HG03354 (cell line): ENCODE measurements around the gene NAP1L4.

ENCODE experiments used
- ATAC-seq: cut with Tn5 transposase; IDR thresholded peaks from one replicate; pipeline ENCODE4 v1.9.1; 2021; ENCODE audit warnings: mild to moderate bottlenecking; ENCODE audit not compliant: unreplicated experiment, poor library complexity, severe bottlenecking

The NAP1L4 gene, protein sequence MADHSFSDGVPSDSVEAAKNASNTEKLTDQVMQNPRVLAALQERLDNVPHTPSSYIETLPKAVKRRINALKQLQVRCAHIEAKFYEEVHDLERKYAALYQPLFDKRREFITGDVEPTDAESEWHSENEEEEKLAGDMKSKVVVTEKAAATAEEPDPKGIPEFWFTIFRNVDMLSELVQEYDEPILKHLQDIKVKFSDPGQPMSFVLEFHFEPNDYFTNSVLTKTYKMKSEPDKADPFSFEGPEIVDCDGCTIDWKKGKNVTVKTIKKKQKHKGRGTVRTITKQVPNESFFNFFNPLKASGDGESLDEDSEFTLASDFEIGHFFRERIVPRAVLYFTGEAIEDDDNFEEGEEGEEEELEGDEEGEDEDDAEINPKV

DNA sequence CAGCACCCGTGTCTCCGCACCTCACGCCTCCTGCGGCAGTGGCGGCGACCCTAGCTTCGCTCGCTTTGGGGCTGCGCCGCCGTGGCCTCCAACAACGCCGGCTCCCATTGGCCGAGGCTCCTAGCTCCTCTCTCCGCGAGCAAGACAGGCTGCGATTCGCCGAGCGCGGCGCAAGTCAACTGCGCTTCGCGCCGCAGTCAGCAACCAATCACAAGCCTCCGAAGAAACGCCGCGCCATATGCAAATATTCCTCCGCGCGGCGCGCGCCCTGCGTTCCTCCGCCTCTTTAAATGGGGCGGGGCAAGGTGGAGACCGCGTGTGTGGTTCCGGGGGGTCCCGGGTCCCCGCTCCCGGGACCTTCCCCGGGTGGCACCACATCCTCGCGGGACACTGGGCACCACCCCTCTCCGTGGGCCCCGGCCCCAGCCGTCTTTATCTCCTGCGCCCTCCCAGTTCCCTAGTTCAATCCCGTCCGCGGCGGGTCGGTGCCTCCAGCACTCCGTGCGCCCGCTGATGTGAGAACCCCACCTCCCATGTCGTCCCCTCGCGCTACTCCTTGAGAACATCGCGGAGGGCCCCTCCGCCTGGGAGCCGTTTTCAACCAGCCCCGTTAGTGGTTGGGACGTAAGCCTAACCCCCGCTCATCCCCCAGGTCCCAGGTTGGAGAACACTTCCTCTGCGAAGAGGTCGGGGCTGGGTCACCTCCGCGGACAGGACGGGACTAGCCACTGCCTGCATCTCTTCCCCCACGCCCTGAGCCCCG lies at the start of gene NAP1L4:
Gene NAP1L4, minus strand, starts transcription at position 96 of the 763 bp plus-strand sequence. CDS start 13,109 bp downstream, outside the sequence.
- peak; percentile 85 for ATAC-seq

DNA sequence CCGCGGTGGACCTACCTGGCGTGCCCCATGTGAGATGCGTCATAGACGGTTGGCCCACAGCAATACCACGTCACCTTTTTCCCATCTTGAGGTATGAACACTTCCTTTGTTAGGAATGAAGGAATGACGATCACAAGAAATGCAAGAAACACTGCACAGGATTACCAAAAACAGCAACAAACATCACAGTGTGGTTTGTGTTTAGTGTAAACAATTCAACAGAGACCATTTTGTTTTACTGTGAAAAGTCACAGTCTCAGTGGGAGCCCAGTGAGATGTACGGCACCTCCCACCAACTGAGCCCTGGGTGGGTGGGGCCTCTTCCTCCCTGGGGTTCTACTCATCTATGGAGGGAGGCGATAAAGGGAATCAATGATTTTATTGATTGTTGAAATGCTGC lies 48.8 kb upstream of the NAP1L4 start:
- ATAC-seq = no peak

DNA sequence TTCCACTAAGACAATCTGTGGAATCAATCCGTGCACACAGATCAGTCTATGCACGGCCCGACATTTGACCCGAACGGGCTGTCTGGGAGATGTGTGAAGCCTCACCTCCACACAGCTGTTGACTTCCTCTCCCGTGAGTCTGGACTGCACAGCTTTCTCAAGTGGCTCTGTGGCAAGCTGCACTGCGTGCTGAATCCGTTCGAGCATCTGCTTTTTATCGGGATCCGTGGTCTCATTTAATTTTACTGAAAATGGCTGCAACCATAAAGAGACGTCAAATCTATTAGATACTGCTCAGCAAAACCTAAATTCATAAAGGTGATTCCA lies 45.8 kb upstream of the NAP1L4 start:
- no peak for ATAC-seq

DNA sequence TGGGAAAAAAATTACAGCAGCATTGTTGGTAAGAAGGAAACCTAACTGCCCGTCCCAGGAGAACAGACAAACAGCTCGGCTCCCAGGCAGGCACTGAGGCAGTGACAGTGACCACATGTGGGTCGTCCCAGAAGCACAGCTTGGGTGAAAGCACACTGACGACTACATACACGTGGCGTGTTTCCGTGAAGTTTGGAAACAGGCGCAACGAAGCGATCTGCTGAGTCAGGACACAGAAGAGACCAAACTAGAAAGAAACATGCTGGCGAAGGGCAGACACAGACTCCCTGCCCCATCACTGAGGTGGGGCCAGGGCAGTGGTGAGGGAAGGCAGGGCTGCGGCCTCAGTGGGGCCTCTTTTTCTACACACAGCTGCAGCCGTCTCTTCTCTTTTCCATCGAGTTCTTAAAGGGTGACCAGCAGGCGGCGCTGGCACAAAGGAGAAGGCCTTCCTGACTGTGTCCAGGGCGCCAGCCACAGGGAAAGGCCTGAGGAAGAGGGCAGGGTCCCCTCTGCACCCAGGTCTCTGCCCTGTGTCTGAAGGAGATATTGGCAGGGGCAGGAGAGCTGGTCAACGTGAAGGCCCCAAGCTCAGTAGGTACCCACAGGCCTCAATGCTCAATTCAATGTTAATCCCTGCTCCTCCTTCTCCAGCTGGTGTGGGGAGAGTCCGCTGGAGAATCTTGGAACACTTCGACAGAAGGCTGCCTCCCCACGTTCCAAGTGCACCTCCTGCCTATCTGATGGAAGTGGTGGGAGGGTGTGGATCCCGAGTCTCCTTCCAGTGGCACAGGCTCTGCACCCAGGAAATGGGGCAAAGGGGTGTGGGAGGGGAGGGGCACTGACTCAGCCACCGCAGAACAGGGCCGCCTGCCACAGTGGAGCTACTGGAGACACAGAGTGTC lies 45.2 kb upstream of the NAP1L4 start:
- no peak for ATAC-seq

DNA sequence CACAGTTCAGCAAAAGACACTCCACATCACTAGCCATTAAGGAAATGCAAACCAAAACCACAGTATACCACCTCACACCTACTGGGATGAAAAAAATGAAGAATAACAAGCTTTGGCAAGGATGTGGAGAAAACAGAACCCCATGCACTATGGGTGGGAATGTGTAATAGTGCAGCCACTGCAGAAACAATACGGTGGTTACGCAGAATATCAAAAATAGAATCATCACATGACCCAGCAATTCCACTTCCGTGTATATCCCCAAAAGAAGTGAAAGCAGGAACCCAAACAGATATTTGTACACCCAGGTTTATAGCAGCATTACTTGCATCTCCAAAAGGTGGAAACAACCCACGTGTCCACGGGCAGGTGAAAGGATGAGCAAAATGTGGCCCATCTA lies 44.3 kb upstream of the NAP1L4 start:
- no peak for ATAC-seq

DNA sequence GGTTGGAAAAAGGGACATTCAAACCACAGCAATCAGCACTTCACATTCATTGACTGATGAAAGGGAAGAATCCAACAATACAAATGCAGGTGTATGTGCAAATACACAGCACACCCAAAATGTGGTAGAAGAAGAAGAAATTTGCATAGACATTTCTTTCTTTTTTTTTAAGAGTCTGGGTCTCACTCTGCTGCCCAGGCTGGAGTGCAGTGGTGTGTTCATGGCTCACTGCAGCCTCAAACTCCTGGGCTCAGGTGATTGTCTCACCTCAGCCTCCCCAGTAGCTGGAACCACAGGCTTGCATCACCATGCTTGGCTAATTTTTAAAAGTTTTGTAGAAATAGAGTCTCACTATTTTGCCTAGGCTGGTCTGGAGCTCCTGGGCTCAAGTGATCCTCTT lies 43.2 kb upstream of the NAP1L4 start:
- no peak for ATAC-seq

DNA sequence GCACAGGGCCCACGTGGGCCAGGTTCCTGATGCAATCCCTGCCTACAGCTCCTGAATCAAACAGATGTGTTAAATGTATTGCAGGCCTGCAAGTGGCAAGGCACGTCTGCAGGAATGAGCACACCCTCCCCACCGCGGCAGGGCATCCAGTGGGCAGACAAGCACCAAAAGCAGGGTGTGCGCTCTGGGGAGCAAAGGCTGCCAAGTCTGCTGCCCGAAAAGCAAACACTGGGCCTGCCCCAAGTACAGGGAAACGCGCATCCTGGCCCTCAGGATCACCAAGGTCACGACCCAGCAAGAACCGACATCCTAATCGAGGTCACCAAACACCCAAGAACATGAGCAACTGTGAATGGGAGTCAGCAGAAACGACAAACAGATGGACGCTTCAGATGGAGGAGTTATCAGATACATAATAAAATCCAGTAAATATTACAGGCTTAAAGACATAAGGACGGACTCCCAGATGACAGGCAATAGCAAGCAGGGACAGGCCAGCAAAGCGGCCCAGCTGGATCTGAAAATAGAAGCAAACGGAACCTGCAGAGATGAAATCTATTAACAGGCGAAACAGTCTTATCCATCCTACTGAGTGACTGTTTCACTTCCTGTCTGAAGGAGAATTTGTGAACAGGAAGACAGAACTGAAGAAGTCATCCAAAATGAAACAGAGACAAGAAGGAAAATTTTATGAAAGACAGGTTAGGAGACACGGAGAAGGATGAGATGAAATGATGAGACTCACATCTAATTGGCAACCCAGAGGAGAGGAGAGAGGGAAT lies 38.4 kb upstream of the NAP1L4 start:
- no peak for ATAC-seq

DNA sequence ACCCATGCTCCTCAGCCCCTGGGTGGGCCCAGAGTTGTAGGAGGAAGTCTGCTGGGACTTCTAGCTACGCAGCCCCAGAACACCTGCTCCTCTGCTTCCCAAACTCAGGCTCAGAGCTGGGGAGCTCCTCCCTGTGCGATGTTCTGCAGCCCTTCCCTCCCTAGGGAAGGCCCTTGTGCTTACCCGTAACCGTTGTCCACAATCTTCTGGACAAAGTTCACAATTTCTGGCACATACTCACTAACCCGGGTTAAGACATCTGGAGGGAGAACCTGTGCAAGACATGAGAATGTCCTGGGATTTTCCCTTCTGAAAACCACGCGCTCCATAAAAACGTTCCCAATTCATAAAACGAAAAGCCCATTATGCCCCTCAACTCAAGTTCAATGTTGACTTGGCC lies 36.7 kb upstream of the NAP1L4 start:
- no peak for ATAC-seq

DNA sequence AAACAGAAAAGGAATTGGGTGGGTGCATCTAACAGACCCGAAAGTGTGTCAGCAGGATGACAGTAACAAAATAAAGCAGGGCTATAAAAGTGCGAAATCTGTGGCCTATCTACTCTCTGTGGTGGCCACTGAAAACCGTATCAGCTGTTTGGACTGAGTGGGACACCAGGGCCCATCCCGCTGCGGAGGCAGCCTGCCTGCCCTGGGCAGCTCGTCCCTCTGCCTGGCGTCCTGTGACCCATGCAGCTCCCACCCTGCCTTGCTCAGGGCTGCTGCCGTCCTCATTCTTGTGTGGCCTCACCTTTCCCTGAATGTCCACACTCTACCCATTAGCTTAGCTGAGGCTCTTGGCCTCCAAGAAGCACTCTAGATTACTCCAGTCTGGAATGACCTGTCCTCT lies 34.7 kb upstream of the NAP1L4 start:
- ATAC-seq = no peak

DNA sequence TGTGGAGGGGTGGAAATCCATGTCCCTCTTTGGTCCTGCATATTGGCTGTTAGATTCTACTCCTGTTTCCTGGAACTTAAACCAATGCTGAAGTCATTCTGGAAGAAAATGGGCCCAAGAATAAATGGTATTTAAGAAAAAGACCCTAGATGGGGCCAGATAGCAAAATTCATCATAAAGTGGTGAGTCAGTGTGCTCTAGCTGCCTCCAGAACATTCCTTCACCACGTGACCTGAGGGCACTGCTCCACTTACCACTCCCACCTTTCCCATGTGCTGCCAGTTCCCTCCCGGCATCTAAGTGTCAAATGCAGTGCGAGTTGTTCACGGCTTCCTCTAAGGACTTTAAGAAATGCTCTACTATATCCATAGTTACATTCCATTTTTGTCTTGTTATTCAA lies 30.9 kb upstream of the NAP1L4 start:
- ATAC-seq = no peak

DNA sequence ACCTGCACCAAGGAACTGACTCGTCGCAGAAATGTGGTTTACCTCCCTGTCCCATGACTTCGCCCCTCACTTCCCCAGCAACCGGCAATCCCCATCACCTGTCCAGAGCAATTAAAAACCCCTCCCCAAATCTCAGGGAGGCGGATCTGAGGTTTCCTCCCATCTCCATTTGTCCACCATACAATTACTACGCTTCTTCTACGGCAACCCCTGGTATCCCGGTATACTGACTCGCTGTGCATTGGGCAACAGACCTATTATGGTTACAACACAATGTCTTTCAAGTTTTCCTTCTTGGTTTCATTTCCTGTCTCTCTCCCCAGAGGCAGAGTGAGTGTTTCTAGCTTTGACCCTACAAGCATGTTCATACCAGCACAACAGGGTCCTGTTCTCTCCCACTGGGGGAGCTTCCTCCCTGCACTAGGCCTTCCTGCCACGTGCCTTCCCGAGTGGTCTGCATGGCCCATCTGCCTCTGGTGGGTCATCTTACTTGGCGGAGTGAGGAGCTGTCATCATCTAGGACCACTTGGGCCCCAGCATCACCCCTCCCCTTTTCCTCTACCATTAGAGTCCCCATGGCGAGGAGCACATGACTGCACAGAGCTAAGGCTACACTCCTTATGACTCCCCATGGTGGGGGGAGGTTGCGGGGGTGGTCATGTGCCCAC lies 30.3 kb upstream of the NAP1L4 start:
- ATAC-seq = peak; percentile 73

DNA sequence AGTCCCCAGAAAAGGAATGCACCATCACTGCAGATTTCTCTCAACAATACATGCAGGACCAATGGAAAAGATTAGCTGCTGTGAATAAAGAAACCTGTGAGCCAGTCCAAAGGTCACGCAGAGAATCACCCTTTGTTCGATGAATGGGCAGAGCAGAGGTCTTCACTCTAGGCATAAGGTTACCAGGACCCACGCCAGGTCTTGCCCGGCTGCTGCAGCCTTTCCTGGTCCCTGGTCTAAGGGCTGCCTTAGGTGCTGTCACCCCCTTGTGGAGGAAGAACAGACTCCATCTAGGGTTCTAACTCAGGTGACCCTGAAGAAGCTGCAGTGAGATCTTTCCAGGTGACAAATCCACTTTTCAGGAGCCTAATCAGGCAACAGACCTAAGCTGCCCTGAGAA lies 29.0 kb upstream of the NAP1L4 start:
- ATAC-seq = no peak

DNA sequence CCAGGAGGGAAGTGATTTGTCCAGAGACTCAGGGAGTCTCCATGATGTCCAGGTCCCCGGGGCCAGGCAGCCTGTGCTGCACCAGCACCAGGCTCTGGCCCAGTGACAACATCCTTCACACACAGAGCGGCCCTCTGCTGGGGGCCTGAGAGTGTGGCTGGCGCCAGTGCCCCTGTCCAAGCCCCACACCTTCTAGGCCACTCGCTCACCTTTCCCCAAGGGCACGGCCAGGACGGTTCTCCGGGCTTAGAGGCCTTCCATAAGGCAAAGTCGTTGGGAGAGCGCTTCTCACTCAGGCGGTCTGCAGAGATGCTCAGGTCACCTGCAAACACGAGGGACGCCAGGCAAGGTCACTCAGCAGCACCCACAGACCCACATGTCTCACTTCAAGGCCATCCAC lies 27.9 kb upstream of the NAP1L4 start:
- ATAC-seq = no peak

DNA sequence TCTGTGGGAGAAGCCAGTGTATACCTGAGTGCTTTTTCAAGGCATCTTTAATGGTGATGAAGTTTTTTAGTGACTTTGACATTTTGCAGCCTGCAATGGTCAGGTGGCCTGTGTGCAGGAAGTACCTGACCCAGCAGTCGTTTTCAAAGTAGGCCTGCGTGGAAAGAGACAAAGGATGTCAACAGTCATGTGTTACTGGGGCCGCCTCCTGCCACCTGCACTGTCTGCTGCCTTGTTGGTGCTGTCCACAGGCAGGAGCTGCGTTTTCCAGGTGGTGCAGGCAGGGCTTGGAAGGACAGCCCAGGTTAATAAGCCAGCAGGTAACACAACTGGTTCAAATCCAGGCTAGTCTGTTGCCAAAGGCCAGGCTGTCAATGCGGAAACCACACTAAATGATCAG lies 26.5 kb upstream of the NAP1L4 start:
- ATAC-seq = no peak

DNA sequence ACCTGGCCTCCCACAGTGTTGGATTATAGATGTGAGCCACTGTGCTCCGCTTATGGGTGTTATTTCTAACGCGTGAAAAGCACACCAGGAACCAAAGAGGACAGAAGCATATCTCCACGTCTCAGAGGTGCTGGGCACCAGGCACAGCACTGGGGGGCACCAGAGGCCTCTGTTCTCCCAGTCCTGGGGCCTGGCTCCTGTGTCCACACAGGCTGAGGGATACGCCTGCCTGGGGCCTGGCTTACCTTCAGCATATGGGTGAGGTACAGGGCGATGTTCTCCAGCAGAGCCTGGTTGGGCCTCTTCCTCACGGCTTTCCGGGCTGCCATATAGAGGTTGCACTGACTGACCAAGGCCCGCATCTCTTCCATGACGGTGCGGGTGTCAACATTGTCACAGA lies 24.7 kb upstream of the NAP1L4 start:
- no peak for ATAC-seq

DNA sequence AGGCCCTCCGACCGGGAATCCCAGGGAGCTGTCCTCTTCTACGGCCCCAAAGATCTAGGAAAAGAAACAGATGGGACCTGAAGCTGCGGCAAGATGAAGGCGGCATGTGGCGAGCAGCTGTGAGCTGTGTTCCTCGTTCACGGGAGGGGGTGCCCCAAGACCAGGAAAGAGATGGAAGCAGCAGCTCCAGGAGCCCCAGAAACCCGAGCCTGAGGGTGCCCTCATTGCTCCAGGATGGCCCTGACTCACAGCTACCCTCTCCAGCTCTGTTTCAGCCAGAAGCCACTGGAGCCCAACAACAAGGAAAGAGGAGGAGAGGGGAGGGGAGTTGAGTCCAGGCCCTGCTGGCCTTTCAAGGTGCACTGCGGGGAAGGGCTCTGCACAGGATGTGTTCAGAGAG lies 23.7 kb upstream of the NAP1L4 start:
- ATAC-seq = no peak

DNA sequence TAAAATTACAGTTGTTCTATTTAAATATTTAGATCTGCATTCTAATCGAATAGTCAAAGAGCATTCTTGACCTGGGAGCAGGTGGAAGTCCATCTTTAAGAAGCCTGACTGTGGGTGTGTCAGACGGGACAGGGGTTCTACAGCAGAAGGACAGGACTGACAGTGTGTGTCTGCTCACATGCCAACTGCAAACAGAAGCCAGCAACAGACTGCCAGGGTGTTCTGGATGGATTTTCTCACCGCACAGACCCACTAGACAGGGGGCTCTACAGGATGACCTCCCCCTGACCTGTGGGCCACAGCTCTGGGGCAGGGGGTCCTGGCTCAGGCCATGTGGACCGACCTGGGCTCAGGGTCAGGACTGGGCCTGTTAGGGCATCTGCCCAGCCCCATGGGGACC lies 22.8 kb upstream of the NAP1L4 start:
- no peak for ATAC-seq

DNA sequence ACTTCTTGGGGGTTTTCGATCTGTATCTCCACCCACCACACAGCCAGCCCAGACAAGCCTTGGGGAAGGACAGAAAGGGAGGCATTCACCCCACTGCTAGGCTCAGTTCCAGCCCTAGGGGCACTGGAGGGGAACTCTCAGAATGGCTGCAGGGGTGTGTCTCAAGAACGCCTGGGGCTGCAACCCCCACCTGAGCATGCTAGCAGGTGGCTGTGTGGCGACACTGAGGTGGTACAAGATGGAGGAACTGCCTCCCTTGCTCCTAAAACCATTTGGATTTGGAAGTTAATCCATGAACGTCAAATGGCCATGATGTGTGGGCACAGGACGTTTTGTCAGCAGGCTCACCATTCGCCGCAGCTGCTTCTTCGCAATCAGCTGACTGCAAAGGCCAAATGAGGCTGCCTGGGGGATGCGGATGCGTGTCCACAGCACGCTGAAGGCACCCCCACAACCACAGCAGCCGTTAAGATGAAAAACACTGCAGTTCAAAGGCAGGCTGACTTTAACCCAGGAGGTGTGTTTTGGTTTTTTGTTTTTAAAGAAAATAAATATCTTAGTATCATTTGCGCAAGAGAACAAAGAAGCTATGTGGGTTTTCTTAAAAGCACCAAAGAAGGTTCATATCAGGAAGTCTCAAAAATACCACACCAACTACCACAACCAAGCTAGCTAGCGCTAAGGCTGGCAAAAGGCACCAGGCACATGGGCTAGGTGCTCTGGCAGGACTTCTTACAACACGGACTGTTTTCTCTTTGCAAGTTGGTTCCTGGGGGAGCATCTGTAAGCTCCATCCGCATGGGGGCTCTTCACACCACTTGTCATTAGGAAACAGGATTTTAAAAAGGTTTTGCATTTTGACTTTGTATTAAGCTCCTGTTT lies 22.2 kb upstream of the NAP1L4 start:
- no peak for ATAC-seq
